Measurements from ENCODE around the gene WFIKKN1.
"Not testable (repeated sequence)": the region's sequence is repeated elsewhere in the genome, so short reads cannot be mapped to it uniquely, and the experiment has no call there.

WFIKKN1 gene

DNA sequence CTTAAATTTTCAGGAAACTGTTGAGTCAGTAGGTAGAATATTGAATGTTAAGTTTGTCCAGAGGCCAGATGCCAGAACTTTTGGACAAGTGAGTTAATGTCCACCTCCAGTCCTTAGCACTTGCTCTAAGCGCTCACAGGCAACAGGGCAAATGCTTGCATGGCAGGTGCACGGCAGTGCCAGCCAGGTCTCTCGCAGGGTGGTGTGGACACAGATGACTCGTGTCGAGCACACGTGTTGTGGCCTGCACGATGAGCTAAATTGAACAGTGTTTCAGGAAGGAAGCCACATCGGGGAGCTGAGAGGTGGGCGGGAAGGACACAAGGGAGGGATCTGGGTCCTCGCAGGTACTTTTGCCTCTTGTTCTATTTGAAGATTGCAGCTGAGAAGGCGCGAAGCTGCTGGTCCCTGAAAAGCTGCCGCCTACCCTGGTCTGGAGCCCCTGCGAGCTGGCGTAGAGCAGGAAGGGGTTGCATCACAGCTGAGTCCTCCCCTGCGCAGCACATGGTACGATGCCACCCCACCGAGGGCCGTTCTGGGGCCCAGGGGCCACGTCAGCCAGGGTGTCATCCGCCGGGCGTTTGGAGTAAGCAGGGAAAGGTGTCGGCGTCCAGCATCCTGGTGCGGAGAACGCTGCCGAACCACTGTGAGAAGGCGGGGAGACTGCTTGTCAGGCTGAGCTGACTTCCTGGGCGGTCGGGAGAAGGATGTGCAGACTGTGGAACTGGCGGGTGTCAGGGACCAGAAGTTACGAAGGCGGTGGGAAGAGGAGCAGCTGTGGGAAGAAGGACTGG, 34.6 kb upstream of the WFIKKN1 start:
- DNase-seq (ENCODE audit: insufficient read length) (no peak), FAIRE-seq (no peak)

DNA sequence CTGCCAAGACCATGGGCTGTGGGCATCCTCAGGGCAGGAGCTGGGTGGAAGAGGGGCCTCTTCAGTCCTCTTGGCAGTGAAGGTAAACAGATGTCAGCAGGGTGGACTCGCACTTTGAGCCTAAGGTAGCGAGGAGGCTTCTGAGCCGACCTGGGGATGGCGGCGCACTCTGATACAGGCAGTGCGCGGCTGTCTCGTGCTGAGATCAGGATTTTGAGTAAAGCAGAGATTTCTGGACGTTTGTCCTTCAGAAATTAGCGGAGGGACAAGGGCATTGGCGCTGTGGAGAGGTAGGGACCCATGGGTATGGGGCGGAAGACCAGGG, 34.1 kb upstream of the WFIKKN1 start:
- no peak for FAIRE-seq
- no peak for DNase-seq (ENCODE audit: insufficient read length)
- TF ChIP-seq POLR2AphosphoS5 (IDR thresholded peaks at IDR 0.05; ENCODE audit: low read depth, low read length) (no peak), POLR2A (IDR thresholded peaks at IDR 0.05; ENCODE audit: low read depth, low read length) (no peak), TAF1 (IDR thresholded peaks at IDR 0.05; ENCODE audit: borderline replicate concordance, low read depth, low read length) (no peak)

More for the DNA sequence above, 34.6 kb upstream of the WFIKKN1 start:
- TF ChIP-seq TAF1 (IDR thresholded peaks at IDR 0.05; ENCODE audit: borderline replicate concordance, low read depth, low read length), result no peak
- TF ChIP-seq POLR2AphosphoS5 (IDR thresholded peaks at IDR 0.05; ENCODE audit: low read depth, low read length), result no peak
- TF ChIP-seq POLR2A (IDR thresholded peaks at IDR 0.05; ENCODE audit: low read depth, low read length), result no peak

GRCh38 chr16:597655-598054, 33.1 kb upstream of the WFIKKN1 start:
- FAIRE-seq, result not testable (repeated sequence)

DNA sequence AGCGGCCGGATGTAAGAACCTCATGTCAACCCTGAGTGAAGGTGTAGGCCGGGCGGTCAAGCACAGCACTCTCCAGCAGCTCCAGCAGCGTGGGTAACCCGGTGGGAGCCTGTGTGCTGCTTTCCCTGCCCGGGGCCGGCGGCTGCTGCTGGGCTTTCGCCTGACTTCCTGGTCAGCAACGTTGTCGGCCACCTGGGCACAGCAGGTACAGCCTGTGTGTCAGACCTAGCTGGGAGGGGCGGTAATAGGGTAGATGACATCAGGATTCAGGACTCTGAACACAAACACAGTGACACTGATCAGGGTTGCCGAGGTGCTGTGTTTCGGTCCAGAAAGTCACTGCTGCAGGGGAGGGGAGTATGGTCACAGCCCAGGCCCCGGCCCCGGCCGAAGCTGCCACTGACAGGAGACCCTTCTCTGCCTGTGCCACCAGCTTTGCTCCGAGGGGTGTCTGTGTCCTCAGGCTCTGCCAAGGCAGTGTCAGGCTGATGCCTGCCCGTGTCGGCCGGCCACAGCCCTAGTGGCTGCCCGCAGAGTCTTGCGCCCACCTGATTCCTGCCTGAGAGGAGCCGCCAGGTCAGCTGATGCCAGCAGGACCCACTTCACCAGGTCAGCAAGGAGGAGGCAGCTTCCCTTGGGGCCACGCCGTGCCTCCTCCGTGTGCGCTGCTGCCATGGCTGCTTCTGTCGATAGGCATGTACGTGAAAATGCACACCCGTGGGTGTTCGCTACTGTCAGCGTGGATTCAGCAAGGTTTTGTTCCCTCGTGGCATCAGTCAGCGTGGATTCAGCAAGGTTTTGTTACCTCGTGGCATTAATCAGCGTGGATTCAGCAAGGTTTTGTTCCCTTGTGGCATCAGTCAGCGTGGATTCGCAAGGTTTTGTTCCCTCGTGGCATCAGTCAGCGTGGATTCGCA, 31.7 kb upstream of the WFIKKN1 start:
- no peak for TF ChIP-seq POLR2AphosphoS5 (IDR thresholded peaks at IDR 0.05; ENCODE audit: low read depth, low read length)
- no peak for TF ChIP-seq POLR2A (IDR thresholded peaks at IDR 0.05; ENCODE audit: low read depth, low read length)
- TF ChIP-seq TAF1 (IDR thresholded peaks at IDR 0.05; ENCODE audit: borderline replicate concordance, low read depth, low read length), result no peak
- FAIRE-seq (no peak), DNase-seq (ENCODE audit: insufficient read length) (no peak)

More at GRCh38 chr16:597655-598054, 33.1 kb upstream of the WFIKKN1 start:
- DNase-seq (ENCODE audit: insufficient read length), result not testable (repeated sequence)

GRCh38 chr16:600781-601180, 30.0 kb upstream of the WFIKKN1 start:
- no peak for FAIRE-seq
- no peak for DNase-seq (ENCODE audit: insufficient read length)
- TF ChIP-seq TAF1 (IDR thresholded peaks at IDR 0.05; ENCODE audit: borderline replicate concordance, low read depth, low read length), result no peak
- TF ChIP-seq POLR2A (IDR thresholded peaks at IDR 0.05; ENCODE audit: low read depth, low read length), result no peak
- TF ChIP-seq POLR2AphosphoS5 (IDR thresholded peaks at IDR 0.05; ENCODE audit: low read depth, low read length), result no peak

DNA sequence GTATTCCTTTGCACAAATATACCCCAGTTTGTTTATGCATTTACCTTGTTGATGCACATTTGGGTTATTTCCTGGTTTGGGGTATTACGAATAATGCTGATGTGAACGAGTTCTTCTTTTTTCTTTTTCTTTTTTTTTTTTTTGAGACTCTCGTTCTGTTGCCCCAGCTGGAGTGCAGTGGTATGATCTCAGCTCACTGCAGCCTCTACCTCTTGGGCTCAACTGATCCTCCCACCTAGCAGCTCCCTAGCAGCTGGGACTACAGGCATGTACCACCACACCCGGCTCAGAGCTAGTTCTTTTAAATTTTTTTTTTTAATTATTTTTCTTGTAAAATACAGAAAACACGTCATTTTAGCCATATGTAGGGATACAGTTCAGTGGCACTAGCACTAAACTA, 26.9 kb upstream of the WFIKKN1 start:
- DNase-seq (ENCODE audit: insufficient read length) (no peak), FAIRE-seq (no peak)
- TF ChIP-seq TAF1 (IDR thresholded peaks at IDR 0.05; ENCODE audit: borderline replicate concordance, low read depth, low read length) (no peak), POLR2A (IDR thresholded peaks at IDR 0.05; ENCODE audit: low read depth, low read length) (no peak), POLR2AphosphoS5 (IDR thresholded peaks at IDR 0.05; ENCODE audit: low read depth, low read length) (no peak)

DNA sequence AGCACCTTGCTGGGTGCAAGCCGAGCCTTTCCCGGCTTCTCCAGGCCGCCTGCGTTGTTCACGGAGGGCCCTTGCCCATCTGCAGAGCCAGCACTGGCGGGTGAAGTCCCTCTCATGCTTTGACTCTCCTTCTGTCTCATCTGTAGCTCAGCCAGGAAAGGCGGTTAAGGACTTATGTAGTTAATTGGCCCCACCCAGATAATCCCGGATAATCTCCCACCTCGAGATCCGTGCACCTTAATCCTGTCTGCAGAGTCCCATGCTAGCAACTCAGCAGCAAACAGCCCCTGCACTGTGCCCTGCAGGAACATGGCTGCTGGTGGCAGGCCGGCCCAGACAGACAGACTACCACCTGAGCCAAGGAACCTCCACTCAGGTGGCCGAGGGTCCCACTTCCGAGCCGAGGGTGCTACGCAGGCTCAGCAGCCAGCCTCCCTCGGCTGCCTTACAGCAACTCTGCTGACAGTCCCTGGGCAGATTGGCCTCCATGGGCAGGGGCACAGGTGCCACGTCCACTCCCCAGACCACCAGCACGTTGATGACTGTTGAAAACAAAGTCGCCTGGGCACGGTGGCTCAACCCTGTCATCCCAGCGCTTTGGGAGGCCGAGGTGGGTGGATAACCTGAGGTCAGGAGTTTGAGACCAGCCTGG, 24.0 kb upstream of the WFIKKN1 start:
- DNase-seq (ENCODE audit: insufficient read length) (no peak), FAIRE-seq (no peak)
- TF ChIP-seq TAF1 (IDR thresholded peaks at IDR 0.05; ENCODE audit: borderline replicate concordance, low read depth, low read length), result no peak
- TF ChIP-seq POLR2A (IDR thresholded peaks at IDR 0.05; ENCODE audit: low read depth, low read length), result no peak
- no peak for TF ChIP-seq POLR2AphosphoS5 (IDR thresholded peaks at IDR 0.05; ENCODE audit: low read depth, low read length)

- DNase-seq (ENCODE audit: insufficient read length) (no peak), FAIRE-seq (no peak)
- TF ChIP-seq POLR2A (IDR thresholded peaks at IDR 0.05; ENCODE audit: low read depth, low read length) (no peak), POLR2AphosphoS5 (IDR thresholded peaks at IDR 0.05; ENCODE audit: low read depth, low read length) (no peak), TAF1 (IDR thresholded peaks at IDR 0.05; ENCODE audit: borderline replicate concordance, low read depth, low read length) (no peak)
These were observed 22.8 kb upstream of the WFIKKN1 start for GRCh38 chr16:608019-608418.

DNA sequence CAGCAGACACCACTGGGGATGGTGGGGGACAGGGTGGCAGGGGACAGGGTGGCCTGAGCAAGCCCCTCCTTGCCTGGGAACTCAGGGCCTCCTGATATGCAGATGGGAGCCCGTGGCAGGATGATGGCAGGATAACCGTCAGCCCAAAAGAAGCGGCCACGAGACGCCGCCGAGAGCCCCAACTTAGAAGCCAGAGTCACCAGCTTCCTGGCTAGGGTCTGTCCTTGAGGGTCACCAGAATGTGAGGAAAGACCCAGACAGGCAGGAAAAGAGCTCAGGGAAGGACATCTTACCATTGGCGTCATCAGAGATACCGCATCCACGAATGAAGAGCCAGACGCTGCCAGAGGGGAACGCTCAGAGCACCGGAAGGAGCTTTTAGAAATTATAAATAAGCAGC, 21.5 kb upstream of the WFIKKN1 start:
- DNase-seq (ENCODE audit: insufficient read length) (no peak), FAIRE-seq (no peak)
- no peak for TF ChIP-seq TAF1 (IDR thresholded peaks at IDR 0.05; ENCODE audit: borderline replicate concordance, low read depth, low read length)
- no peak for TF ChIP-seq POLR2A (IDR thresholded peaks at IDR 0.05; ENCODE audit: low read depth, low read length)
- no peak for TF ChIP-seq POLR2AphosphoS5 (IDR thresholded peaks at IDR 0.05; ENCODE audit: low read depth, low read length)

- FAIRE-seq (no peak), DNase-seq (ENCODE audit: insufficient read length) (no peak)
- no peak for TF ChIP-seq POLR2AphosphoS5 (IDR thresholded peaks at IDR 0.05; ENCODE audit: low read depth, low read length)
- TF ChIP-seq TAF1 (IDR thresholded peaks at IDR 0.05; ENCODE audit: borderline replicate concordance, low read depth, low read length), result no peak
- TF ChIP-seq POLR2A (IDR thresholded peaks at IDR 0.05; ENCODE audit: low read depth, low read length), result no peak
These were observed 20.8 kb upstream of the WFIKKN1 start for GRCh38 chr16:609984-610383.

DNA sequence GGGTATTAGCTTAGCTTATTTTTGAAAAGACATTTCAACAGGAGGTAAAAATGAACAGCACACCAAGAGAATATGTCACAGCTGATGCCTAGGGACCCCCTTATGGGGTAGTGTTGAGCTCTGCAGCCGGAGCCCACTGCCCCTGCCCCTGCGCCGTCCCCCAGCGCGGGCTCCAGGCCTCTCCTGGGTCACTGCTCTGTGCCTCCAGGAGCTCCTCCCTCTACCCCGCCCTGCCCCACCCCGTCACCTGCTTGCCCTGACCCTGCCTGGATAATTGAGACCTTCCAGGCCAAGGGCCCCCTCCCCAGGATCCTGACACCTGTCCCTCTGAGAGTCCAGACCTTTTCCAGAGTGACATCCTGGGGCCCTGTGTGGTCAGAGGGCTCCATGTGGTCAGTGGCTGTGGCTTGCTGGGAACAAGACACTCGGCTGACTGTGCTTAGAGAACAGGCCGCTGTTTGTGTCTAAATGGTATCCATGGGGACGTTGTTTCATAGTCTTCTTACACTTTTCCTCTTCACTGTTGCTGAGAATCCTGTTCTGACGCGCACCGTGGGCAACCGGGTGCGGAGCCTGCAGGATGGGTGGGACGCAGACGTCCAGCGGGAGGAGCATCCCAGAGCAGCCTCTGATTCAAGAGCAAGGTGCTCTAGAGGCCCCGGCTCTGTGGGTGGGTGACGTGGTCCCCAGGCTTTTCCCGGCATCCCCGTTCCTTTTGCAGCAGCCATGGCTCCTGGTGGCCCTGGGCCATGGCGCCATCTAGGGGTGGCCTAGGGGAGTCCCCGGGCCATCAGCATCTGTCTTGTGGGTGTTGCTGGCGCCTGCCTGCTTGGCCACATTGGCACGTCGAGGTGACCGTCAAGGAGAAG, 20.0 kb upstream of the WFIKKN1 start:
- no peak for DNase-seq (ENCODE audit: insufficient read length)

More for the DNA sequence above, 20.0 kb upstream of the WFIKKN1 start:
- FAIRE-seq, result no peak
- no peak for TF ChIP-seq TAF1 (IDR thresholded peaks at IDR 0.05; ENCODE audit: borderline replicate concordance, low read depth, low read length)
- no peak for TF ChIP-seq POLR2A (IDR thresholded peaks at IDR 0.05; ENCODE audit: low read depth, low read length)
- no peak for TF ChIP-seq POLR2AphosphoS5 (IDR thresholded peaks at IDR 0.05; ENCODE audit: low read depth, low read length)
